ENCODE measurements around the gene ITPKB.

DNA sequence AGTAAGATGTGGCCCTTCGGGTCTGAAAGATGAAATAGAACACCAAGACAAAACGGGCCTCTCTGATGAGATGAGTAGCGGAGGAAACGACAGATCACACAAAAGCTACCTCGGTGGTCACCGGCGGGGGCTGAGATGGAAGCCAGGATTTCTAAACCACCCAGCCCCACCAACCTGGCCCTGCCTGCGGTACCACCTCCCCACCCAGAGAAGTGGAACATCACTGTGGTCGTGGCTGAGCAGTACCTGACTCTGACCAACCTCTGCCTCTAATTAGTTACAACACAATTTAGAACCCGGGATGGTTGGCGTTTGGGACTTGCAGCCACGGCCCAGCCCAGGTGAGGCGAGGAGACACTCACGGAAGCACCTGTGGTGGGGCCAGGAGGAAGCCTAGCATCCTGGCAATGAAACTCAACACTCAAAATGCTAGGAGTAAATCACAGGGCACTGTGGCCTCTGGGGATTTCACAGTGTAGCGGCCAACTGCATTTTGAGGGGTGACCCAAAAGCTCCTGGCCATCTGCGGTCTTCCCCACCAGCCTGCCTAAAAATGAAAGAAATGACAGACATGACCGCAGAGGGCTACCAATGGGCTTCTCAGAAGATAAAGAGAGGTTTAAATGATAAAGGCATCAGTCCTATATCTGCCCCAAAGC, 73.4 kb downstream of the ITPKB start:
- TF ChIP-seq EZH2phosphoT487 (IDR thresholded peaks at IDR 0.05; ENCODE audit: unreplicated experiment), result no peak
- TF ChIP-seq CTCF (conservative IDR thresholded peaks at IDR 0.05; ENCODE audit: low read depth in 2 of 2), result no peak

All from GM23338 (cell line).